GM18517 (cell line): ENCODE results near the gene SMLR1.
A peak's percentile ranks its signal among the peaks of the same experiment; 100 is the strongest.

Source experiments
- ATAC-seq: cut with Tn5 transposase; IDR thresholded peaks from one replicate; pipeline ENCODE4 v1.9.1; 2021; ENCODE audit warnings: mild to moderate bottlenecking, moderate library complexity; ENCODE audit not compliant: unreplicated experiment

SMLR1 gene

GRCh38 chr6:130849594-130849993, 22.4 kb downstream of the SMLR1 start:
- no peak for ATAC-seq

DNA sequence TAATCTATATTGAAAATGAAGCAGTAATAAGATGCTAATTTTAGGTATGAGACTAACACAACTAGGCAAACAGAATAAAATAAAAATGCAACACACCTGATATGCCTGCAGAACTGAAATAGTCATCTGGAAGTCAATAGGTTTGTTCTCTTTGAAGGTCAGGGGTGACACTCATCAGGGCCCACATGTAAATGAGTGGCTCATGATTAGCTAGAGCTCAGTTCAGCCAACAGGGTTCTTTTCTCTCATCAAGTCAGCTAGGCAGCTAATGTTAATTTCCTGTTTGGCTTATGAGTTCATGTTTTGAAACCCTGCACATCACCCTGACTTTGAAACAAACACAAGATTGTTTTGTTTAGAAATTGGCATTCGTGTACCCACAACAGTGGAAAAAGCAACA, 23.8 kb downstream of the SMLR1 start:
- no peak for ATAC-seq

GRCh38 chr6:130852844-130853554, 25.8 kb downstream of the SMLR1 start:
- ATAC-seq = no peak

DNA sequence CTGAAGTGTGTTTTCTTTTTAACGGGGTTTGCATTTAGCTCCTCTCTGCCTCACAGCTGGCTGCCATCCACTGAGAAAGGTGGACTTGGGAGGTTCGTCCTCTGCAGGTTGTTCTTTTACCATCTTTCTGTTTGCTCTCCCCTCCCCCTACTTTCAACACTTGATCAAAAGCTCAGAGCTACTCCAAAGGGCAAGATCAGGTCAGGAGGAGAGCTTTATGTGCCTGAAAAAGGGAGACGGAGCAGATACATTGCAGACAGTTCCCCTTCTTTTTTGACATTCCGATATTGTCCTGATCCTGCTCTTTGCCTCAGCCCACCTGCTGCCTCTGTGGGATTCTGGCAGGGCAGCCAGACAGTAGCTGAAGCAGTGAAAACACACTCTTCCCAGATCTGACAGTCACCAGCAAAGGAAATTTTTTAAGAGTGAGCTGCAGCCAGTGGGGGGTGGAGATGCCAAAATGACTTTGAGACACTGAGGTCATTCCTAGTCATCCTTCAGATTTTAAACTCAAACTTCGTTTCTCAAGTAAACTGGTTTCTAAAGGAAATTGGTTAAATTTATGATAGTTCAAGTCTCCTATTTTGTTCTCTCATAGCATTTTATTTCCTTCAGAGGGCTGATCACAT, 26.5 kb downstream of the SMLR1 start:
- ATAC-seq = no peak

- no peak for ATAC-seq
Measured at GRCh38 chr6:130858054-130858453, 30.8 kb downstream of the SMLR1 start.

- no peak for ATAC-seq
Measured at GRCh38 chr6:130858498-130859160, 31.4 kb downstream of the SMLR1 start.

GRCh38 chr6:130859161-130859867, 32.1 kb downstream of the SMLR1 start:
- no peak for ATAC-seq

GRCh38 chr6:130862370-130862769, 35.2 kb downstream of the SMLR1 start:
- ATAC-seq = no peak

GRCh38 chr6:130863415-130864230, 36.4 kb downstream of the SMLR1 start:
- ATAC-seq = no peak

DNA sequence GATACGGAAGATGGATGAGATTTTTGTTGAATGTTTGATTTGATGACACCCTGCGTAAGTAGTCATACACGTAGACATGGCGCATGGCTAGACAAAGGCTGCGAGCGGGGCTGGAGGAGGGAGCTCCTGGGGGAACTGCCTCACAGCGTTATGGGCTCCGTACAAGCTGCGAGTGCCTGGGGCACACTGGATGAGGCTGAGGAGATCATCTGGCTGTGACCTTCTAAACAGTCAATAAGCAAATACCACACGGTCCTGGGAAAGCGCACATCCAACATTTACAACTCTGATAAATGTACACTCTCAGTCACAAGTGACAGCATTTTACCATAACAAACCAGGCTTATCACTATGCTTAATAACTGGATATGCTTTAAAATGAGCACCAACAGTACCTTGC, 37.1 kb downstream of the SMLR1 start:
- no peak for ATAC-seq

DNA sequence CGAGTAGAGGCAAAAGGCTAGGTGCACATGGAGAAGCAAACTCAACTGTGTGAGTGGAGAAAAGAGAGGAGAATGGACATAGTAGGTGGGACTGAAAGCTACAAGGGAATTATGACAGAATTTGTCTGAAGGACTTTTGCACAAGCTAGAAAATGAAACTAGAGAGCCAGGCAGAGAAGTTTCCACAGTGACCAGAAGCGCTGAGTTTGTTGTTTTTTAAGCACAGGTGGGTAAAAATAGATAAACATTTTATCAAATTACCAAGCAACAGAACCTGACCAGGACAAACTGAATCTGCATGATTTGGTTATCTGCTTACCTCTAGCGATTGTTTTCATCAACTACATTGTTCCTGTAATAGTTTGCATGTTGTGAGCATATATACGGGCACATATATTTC, 38.6 kb downstream of the SMLR1 start:
- no peak for ATAC-seq

DNA sequence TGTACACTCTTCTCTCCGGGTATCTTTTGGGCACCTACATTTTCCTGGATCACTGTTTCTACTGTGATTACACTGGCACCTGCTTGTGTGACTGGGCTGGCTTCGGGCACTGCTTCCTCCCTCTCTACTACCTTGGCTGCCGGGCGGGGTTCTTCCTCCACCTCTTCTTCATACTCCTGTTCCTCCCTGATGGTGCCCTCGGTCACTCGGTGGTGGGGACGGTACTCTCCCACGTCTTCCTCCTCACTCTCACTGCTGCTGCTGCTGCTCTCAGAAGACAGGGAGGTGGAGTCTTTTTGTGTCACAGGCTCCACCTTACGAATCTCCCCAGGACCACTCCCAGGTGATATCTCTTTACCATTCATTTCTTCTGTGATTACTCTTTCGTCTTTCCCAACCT, 42.5 kb downstream of the SMLR1 start:
- ATAC-seq = no peak

DNA sequence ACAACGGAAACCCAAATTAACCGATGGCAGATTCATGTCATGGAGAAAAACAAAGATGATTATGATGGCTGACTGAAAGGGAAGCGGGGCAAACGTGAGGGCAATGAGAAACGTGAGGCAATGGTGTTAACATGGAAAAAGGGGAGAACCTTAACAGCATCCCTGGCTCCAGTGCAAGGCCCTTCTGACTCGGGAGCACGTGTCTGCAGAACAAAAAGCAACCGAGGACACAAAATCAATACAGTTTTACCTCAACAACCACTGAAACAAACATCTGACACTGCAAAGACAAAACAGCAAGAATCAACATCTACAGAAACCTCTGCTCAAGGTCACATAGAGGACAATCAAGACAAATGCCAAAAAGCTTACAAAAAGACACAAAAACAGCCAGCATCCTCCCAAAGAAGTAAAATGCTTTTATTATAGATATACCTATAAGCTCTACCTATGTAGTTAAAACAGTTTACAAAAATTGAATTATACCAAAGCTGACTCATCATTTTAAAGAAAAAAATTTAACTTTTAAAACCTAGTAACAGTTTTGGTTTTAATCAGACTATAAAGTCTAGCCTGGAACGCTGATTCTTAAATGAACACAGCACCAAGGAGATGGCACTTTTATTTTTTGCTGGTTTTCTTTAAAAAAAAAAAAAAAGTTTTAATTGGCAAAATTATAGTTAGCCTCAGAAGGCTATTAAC, 43.1 kb downstream of the SMLR1 start:
- ATAC-seq = no peak

- peak; percentile 78 for ATAC-seq
Measured at GRCh38 chr6:130872250-130873095, 45.3 kb downstream of the SMLR1 start.

DNA sequence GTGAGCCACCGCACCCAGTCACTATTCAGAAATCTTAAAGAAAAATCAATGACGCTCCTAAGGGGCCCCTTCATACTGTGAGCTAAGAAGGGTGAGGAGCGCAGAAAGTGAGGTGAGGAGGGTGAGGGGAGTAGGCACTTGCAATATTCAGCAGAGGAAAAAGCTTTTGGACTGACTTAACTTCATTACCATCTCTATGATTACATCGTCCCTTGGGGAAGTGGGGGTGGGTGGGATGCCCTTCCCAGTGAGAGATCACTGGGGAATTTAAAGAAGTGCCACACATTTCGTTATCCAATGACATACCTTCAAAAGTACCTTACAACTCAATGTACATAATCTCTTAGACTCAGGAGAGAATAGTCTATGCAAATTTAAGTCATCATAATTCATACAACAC, 46.5 kb downstream of the SMLR1 start:
- ATAC-seq = no peak

- ATAC-seq = no peak
Measured at GRCh38 chr6:130879826-130880225, 52.6 kb downstream of the SMLR1 start.

- ATAC-seq = no peak
Measured at GRCh38 chr6:130882370-130882769, 55.2 kb downstream of the SMLR1 start.

DNA sequence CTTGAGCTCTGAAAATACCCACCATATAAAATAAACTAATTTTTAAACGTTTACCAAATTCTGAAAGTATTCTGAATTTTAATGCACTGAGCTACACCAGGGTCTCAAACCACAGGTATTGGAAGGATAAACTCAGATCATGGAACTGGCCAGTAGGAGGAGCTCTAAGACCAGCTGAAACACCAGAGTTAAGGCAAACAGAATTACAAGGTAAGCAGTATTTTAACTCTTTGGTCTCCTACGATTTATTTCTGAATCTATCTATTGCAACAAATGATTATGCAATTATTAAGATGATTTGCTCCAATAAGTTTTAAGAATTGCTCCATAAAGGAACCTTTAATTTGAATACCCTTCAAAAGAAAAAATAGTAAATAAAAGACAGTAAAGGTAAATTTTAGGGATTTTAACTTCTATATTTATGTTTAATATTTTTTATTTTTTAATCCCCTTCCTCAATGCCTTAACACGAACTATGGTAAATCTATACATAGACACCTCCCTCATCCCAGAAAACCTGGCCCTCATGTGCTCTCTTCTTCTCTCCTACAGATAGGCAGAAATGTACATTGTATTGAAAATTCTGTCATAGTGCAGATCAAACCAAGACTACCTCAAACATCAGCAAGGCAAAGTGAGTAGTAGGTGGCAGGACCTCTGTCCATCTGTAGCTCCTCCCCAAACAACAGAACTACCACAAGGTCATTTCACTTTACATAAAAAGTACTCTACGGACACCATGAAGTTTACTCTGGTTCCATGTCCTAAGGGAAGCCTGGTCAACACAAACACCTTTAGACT, 58.4 kb downstream of the SMLR1 start:
- ATAC-seq = peak; percentile 94
